Esophagus (tissue), 2 donors: ENCODE data around the gene VARS2. TPM values are rescaled to one million over a fixed set of nuclear protein-coding genes. Genes with fewer than 3 reads are reported as not detected.
A peak's percentile ranks its signal among the peaks of the same experiment; 100 is the strongest.

ENCODE experiments used
- H3K27ac ChIP-seq, 2 donors: one replicate each; pipeline ENCODE4 v1.5.1; 2013; ENCODE audit warnings: low read depth in 2 of 2, mild to moderate bottlenecking in 2 of 2, inconsistent platforms in 1 of 2, low read length in 1 of 2, moderate library complexity in 1 of 2
- H3K27me3 ChIP-seq, 2 donors: one replicate each; pipeline ENCODE4 v1.6.1; 2013; ENCODE audit warnings: low read length in 2 of 2, control low read depth in 1 of 2, mild to moderate bottlenecking in 1 of 2; ENCODE audit not compliant: insufficient read depth in 2 of 2, control insufficient read depth in 1 of 2
- H3K36me3 ChIP-seq, 2 donors: one replicate each; pipeline ENCODE4 v1.6.1; 2013; ENCODE audit warnings: low read length in 1 of 2; ENCODE audit not compliant: control insufficient read depth in 2 of 2, insufficient read depth in 2 of 2
- H3K4me1 ChIP-seq, 2 donors: one replicate each; pipeline ENCODE4 v1.6.1; 2013; ENCODE audit warnings: low read length in 1 of 2; ENCODE audit not compliant: control insufficient read depth in 2 of 2, insufficient read depth in 2 of 2
- H3K4me3 ChIP-seq, 2 donors: one replicate each; pipeline ENCODE4 v1.5.1; 2013; ENCODE audit warnings: low read length in 2 of 2, mild to moderate bottlenecking in 2 of 2, low read depth in 1 of 2, moderate library complexity in 1 of 2
- H3K9me3 ChIP-seq, 2 donors: one replicate each; pipeline ENCODE4 v1.6.1; 2013; ENCODE audit warnings: mild to moderate bottlenecking in 2 of 2, low read depth in 1 of 2, low read length in 1 of 2, moderate library complexity in 1 of 2; ENCODE audit not compliant: control insufficient read depth in 2 of 2, insufficient read depth in 1 of 2
- WGBS, 2 donors: extraction: QIAGEN DNeasy Blood & Tissue Kit; methylation state at CpG; one replicate each; pipeline ENCODE4 v1.1.7; 2013; 5-methylcytosine and 5-hydroxymethylcytosine counted together
- polyA plus RNA-seq, 2 donors: library from polyadenylated mRNA; stranded (reverse); fragments of 200-250 nt; gene quantifications; one replicate each; pipeline ENCODE4 v1.2.3, GENCODE V29; 2013
- donor health status: healthy with polysubstance abuse.
- donor health status: Bipolar disorder and iron deficiency.

The VARS2 gene
- polyA plus RNA-seq, 2 donors: 30.0 to 81.5 TPM

DNA sequence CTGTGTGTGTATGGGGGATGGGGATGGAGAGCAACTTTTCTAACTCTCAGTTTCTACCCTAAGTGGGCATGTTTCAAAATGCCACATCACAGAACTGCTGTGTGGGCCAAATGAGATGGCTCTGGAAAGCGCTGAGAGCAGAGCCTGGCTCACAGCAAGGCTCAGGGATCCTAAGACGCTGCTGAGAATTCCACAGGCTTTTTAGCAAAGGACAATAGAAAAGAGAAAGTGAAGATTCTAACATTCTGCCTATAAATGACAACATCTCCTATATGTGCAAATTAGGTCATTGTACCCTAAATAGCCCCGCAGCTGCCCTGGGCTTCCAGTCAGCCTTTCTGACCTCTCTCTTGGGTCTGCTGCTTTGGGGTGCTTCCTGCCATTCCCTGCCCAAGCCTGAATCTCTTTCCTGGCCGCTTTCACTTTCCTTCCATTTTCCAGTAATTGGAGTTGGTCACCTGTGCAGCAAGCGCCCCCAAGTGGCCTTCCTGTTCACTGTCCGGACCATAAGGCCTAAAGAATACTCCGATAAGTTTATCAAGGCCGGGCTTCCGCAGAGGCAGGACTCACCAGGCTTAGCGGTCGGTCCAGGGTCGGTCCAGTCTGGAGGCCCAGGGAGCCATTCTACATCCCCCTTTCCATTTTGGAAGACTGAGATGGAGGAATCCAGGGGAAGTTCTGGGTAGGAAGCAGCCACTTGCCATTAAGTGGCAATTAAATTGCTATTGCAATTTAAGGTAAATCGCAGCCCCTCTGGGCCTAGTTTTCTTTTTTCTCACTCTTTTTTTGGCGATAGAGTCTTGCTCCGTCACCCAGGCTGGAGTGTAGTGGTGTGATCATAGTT is 36.4 kb upstream of the VARS2 start:
- Histone ChIP-seq H3K9me3 (no peaks in the 10 kb centered on the region), H3K27me3 (no peaks in the 10 kb centered on the region), H3K27ac (peak overlapping the region; percentile 88 to 94), H3K4me3 (peak overlapping the region in 1 of 2 donors; percentile 18), H3K36me3 (no peaks in the 10 kb centered on the region), H3K4me1 (peaks cover 0 to 12% of the 10 kb centered on the region in 2 donors)
- 13 to 14% methylated on average over 15 of the region's 15 CpGs for WGBS, 2 donors

- Histone ChIP-seq H3K4me3 (no peak overlapping the region), H3K9me3 (no peaks in the 10 kb centered on the region), H3K27ac (no peak overlapping the region), H3K36me3 (no peaks in the 10 kb centered on the region), H3K27me3 (no peaks in the 10 kb centered on the region), H3K4me1 (peaks cover 0 to 12% of the 10 kb centered on the region in 2 donors)
- WGBS, 2 donors: 85 to 88% methylated on average over 8 of the region's 8 CpGs
Observed at GRCh38 chr6:30879684-30880427, 34.2 kb upstream of the VARS2 start.

GRCh38 chr6:30880698-30881252 is 33.3 kb upstream of the VARS2 start:
- Histone ChIP-seq H3K27me3 (no peaks in the 10 kb centered on the region), H3K4me3 (no peak overlapping the region), H3K36me3 (no peaks in the 10 kb centered on the region), H3K9me3 (no peaks in the 10 kb centered on the region), H3K27ac (no peak overlapping the region), H3K4me1 (peaks cover 0 to 12% of the 10 kb centered on the region in 2 donors)
- 74% methylated on average over 16 of the region's 16 CpGs for WGBS, 2 donors

GRCh38 chr6:30881392-30882203 is 32.4 kb upstream of the VARS2 start:
- no peaks in the 10 kb centered on the region for H3K9me3 ChIP-seq
- no peaks in the 10 kb centered on the region for H3K36me3 ChIP-seq
- H3K4me1 ChIP-seq: peaks cover 1 to 15% of the 10 kb centered on the region in 2 donors
- H3K27me3 ChIP-seq: no peaks in the 10 kb centered on the region
- peak overlapping the region in 1 of 2 donors; percentile 7 for H3K4me3 ChIP-seq
- 60 to 64% methylated on average over 14 of the region's 14 CpGs for WGBS, 2 donors
- H3K27ac ChIP-seq: peak overlapping the region; percentile 96 to 99

DNA sequence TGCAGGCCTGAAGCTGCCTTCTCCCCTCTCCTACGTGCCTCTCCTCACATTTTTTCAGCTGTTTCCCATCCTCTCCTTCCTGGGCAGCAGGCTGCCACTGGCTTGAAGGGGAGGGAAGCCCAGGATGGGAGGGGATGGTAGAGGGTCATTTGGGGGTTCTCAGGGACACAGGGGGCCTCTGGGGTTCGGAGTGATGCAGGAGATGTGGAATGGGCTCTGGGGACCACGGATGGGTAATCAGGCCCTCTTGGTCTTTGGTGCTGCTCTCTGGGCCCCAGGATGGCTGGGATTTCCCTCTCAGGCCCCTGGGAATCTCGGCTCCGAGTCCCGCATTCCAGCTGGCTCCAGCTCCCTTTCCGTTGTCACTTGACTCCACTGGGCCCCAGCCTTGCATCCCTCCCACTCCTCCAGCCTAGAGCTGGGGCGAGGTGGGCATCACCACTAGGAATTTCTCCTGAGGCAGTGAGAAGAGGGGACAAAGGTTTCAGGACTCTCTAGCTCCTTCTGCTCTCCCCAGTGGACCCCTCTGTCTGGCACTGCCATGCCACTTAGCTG is 31.8 kb upstream of the VARS2 start:
- peak overlapping the region; percentile 96 to 99 for H3K27ac ChIP-seq
- no peaks in the 10 kb centered on the region for H3K9me3 ChIP-seq
- H3K36me3 ChIP-seq: no peaks in the 10 kb centered on the region
- H3K4me3 ChIP-seq: peak overlapping the region; percentile 27 to 86
- peaks cover 2 to 15% of the 10 kb centered on the region in 2 donors for H3K4me1 ChIP-seq
- 36 to 44% methylated on average over 8 of the region's 8 CpGs for WGBS, 2 donors
- H3K27me3 ChIP-seq: no peaks in the 10 kb centered on the region

GRCh38 chr6:30882759-30883684 is 31.0 kb upstream of the VARS2 start:
- no peaks in the 10 kb centered on the region for H3K36me3 ChIP-seq
- 32 to 43% methylated on average over 14 to 15 of the region's 15 CpGs for WGBS, 2 donors
- peak overlapping the region; percentile 64 to 86 for H3K4me3 ChIP-seq
- no peaks in the 10 kb centered on the region for H3K9me3 ChIP-seq
- peak overlapping the region; percentile 96 to 99 for H3K27ac ChIP-seq
- H3K27me3 ChIP-seq: no peaks in the 10 kb centered on the region
- H3K4me1 ChIP-seq: peaks cover 2 to 14% of the 10 kb centered on the region in 2 donors

DNA sequence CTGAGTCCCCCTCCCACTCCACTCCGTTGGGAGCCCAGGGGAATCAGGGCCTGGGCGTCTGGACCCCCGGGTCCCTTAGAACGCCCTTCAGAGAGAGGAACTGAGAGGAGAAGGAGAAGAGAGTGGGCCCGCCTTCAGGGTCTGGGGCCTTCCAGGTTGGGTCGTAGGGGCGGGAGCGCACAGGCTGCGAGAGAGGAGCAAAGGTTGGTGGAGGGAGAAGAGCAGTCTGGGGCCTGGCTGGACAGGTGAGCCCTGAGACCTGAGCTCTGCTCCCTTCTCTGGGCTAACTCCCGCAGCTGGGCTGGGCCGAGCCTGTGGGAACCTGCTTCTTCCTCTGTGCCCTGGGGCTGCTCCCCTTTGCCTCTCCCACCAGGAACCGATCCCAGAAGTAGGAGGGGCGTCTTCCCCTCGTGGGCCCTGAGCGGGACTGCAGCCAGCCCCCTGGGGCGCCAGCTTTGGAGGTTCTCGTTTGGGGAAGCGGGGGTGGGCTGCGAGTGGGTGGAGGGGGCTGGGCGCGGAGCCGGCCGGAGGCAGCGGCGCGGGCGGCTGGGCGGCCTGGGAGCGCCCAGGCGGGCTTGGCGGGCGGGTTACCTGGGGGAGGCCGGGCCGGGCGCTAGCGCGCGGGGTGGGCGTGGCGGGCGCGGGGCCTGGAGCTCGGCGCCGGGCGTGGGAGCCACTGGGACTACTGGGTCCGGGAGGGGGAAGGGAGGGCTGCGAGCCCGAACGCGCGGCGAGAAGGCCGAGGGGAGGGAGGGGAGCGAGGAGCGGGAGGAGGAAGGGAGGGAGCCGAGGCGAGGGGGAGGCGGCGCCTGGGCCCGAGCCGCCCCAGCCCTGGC is 30.1 kb upstream of the VARS2 start, which contains the start of gene DDR1:
TSS of gene DDR1 (plus strand) at position 835 of the 836 bp plus-strand sequence. CDS start 4,211 bp downstream, outside the sequence.
- peaks cover 2 to 14% of the 10 kb centered on the region in 2 donors for H3K4me1 ChIP-seq

More for the DNA sequence above, 30.1 kb upstream of the VARS2 start, which contains the start of gene DDR1:
- peak within 1 kb of the TSS; percentile 96 to 99 for H3K27ac ChIP-seq
- peak within 1 kb of the TSS; percentile 64 to 86 for H3K4me3 ChIP-seq
- H3K36me3 ChIP-seq: peaks cover 0 to 5% of the 10 kb centered on the region in 2 donors
- H3K9me3 ChIP-seq: no peaks in the 10 kb centered on the region
- H3K27me3 ChIP-seq: no peaks in the 10 kb centered on the region
- WGBS, 2 donors: 7 to 15% methylated on average over 29 to 62 of the region's 62 CpGs
